Activated CD4-positive, CD25-positive, alpha-beta regulatory T cell treated with anti-CD3 and anti-CD28 coated beads, Interleukin-2, amount 50 U/mL, for 16 hours (primary cell): ENCODE measurements around the gene TOGARAM1.
A peak's percentile ranks its signal among the peaks of the same experiment; 100 is the strongest.
"Not testable (repeated sequence)": the region's sequence is repeated elsewhere in the genome, so short reads cannot be mapped to it uniquely, and the experiment has no call there.

Experiments used
- DNase-seq: peaks from one replicate; pipeline ENCODE4 v3.0.0-alpha.2; 2020; ENCODE audit warnings: low read depth, low spot score

The TOGARAM1 gene

GRCh38 chr14:45038865-45039264 lies 76.9 kb downstream of the TOGARAM1 start:
- DNase-seq = no peak

GRCh38 chr14:45039390-45039789 lies 77.4 kb downstream of the TOGARAM1 start:
- no peak for DNase-seq

- DNase-seq = no peak
These were observed 79.7 kb downstream of the TOGARAM1 start for GRCh38 chr14:45041641-45042040.

- DNase-seq = no peak
These were observed 82.6 kb downstream of the TOGARAM1 start for GRCh38 chr14:45044638-45045037.

- DNase-seq = no peak
These were observed 86.4 kb downstream of the TOGARAM1 start for GRCh38 chr14:45048385-45048784.

- DNase-seq = no peak
These were observed 89.2 kb downstream of the TOGARAM1 start for GRCh38 chr14:45051180-45051579.

- DNase-seq = no peak
These were observed 89.9 kb downstream of the TOGARAM1 start for GRCh38 chr14:45051896-45052295.

GRCh38 chr14:45057349-45057748 lies 95.4 kb downstream of the TOGARAM1 start:
- DNase-seq = no peak

GRCh38 chr14:45057881-45058364 lies 95.9 kb downstream of the TOGARAM1 start:
- DNase-seq = no peak

- DNase-seq = no peak
These were observed 98.6 kb downstream of the TOGARAM1 start for GRCh38 chr14:45060551-45060950.

- no peak for DNase-seq
These were observed 103.5 kb downstream of the TOGARAM1 start for GRCh38 chr14:45065540-45065939.

GRCh38 chr14:45065956-45066355 lies 104.0 kb downstream of the TOGARAM1 start:
- no peak for DNase-seq

GRCh38 chr14:45066667-45067066 lies 104.7 kb downstream of the TOGARAM1 start:
- no peak for DNase-seq

GRCh38 chr14:45068396-45068795 lies 106.4 kb downstream of the TOGARAM1 start:
- no peak for DNase-seq

- DNase-seq = no peak
These were observed 108.2 kb downstream of the TOGARAM1 start for GRCh38 chr14:45070215-45070614.

- DNase-seq = no peak
These were observed 110.1 kb downstream of the TOGARAM1 start for GRCh38 chr14:45072126-45072525.

- no peak for DNase-seq
These were observed 111.4 kb downstream of the TOGARAM1 start for GRCh38 chr14:45073231-45073879.

- DNase-seq = no peak
These were observed 116.3 kb downstream of the TOGARAM1 start for GRCh38 chr14:45078323-45078722.

- not testable (repeated sequence) for DNase-seq
These were observed 118.5 kb downstream of the TOGARAM1 start for GRCh38 chr14:45080416-45080968.

GRCh38 chr14:45081096-45081495 lies 119.1 kb downstream of the TOGARAM1 start:
- not testable (repeated sequence) for DNase-seq

- no peak for DNase-seq
These were observed 120.4 kb downstream of the TOGARAM1 start for GRCh38 chr14:45082420-45082819.

- DNase-seq = no peak
These were observed 121.6 kb downstream of the TOGARAM1 start for GRCh38 chr14:45083617-45083975.

GRCh38 chr14:45083976-45084722 lies 122.2 kb downstream of the TOGARAM1 start, which contains the start of gene PRPF39:
Gene PRPF39 (plus strand): TSS chr14:45084116. CDS start chr14:45095240, 11,124 bp downstream.
- peak; percentile 91 for DNase-seq
